Kidney (tissue), 14 donors: Measurements from ENCODE around the gene CASP2. TPM values are rescaled to one million over a fixed set of nuclear protein-coding genes. Genes with fewer than 3 reads are reported as not detected.

Source experiments
- DNase-seq, 5 donors: peaks; one replicate each; pipeline ENCODE4 v3.0.0-alpha.2; 2013 to 2020
- FAIRE-seq: peaks from 2 replicates; lab custom pipeline; 2012; peaks lifted over from hg19 to GRCh38; lab: Jason Lieb, UNC
- H3K27ac ChIP-seq, 2 donors: one replicate each; pipeline ENCODE4 v1.7.0; 2013; ENCODE audit warnings: low read depth in 2 of 2, low read length in 2 of 2, inconsistent platforms in 1 of 2
- H3K27me3 ChIP-seq: one replicate; pipeline ENCODE4 v1.7.1; 2013; ENCODE audit warnings: low read length, inconsistent platforms; ENCODE audit not compliant: control insufficient read depth, insufficient read depth
- H3K36me3 ChIP-seq, 3 donors: one replicate each; pipeline versions ENCODE4 v1.7.0 to v1.7.1; 2013; ENCODE audit warnings: low read length in 3 of 3, control low read depth in 1 of 3, inconsistent platforms in 1 of 3; ENCODE audit not compliant: insufficient read depth in 3 of 3, control insufficient read depth in 2 of 3
- H3K4me1 ChIP-seq, 3 donors: one replicate each; pipeline versions ENCODE4 v1.7.0 to v1.7.1; 2013; ENCODE audit warnings: low read length in 3 of 3, inconsistent platforms in 1 of 3, low read depth in 1 of 3; ENCODE audit not compliant: control insufficient read depth in 2 of 3, insufficient read depth in 2 of 3
- H3K4me3 ChIP-seq, 3 donors: one replicate each; pipeline versions ENCODE4 v1.7.0 to v1.8.1; 2013; ENCODE audit warnings: low read length in 3 of 3, control low read depth in 1 of 3, inconsistent platforms in 1 of 3
- H3K9ac ChIP-seq, 3 donors: one replicate each; pipeline versions ENCODE4 v1.7.0 to v1.7.1; 2013; ENCODE audit warnings: low read length in 3 of 3, control low read depth in 1 of 3, inconsistent platforms in 1 of 3
- H3K9me3 ChIP-seq, 3 donors: one replicate each; pipeline versions ENCODE4 v1.7.0 to v1.7.1; 2013; ENCODE audit warnings: low read length in 3 of 3, control low read depth in 1 of 3, inconsistent platforms in 1 of 3; ENCODE audit not compliant: control insufficient read depth in 2 of 3, insufficient read depth in 1 of 3
- intact Hi-C: fragments of 100-400 bp; cut with DNase I; formaldehyde crosslinking; loops from one replicate; pipeline ENCODE4 v1.11.1; 2022
- polyA plus RNA-seq: library from polyadenylated mRNA; stranded (reverse); fragments of 350-450 nt; fragmentation: Illumina TruSeq; extraction: RNeasy Lipid Tissue Mini Kit (QIAGEN cat#74804); gene quantifications from one replicate; pipeline ENCODE4 v1.2.3, GENCODE V29; 2014; ENCODE audit warnings: low read depth, low replicate concordance; ENCODE audit not compliant: insufficient read depth
- total RNA-seq: library from RNA; stranded (reverse); fragmentation: NEBNext Ultra II Directional; extraction: Animal tissue kit (Norgen Biotek cat#: 25700); gene quantifications from one replicate; pipeline ENCODE4 v1.2.1, GENCODE V29; 2021
- TF ChIP-seq, protein P1 (sequence below): IDR thresholded peaks from 3 replicates; pipeline ENCODE4 v1.5.1; 2012; ENCODE audit warnings: mild to moderate bottlenecking, moderate library complexity, borderline replicate concordance; ENCODE audit not compliant: insufficient read depth; ENCODE audit errors: extremely low read depth
- donor health status: control.
- donor health status: control.
- donor health status: control.
- donor health status: control.
- donor health status: control.
- donor health status: DM: yes; HTN: yes; CAD: no.
- donor health status: Normal renal cell carcinoma (clear cell type).

CASP2 gene
- total and polyA plus RNA-seq, 2 donors from 2014 or later, result 6.6 to 36.2 TPM

DNA sequence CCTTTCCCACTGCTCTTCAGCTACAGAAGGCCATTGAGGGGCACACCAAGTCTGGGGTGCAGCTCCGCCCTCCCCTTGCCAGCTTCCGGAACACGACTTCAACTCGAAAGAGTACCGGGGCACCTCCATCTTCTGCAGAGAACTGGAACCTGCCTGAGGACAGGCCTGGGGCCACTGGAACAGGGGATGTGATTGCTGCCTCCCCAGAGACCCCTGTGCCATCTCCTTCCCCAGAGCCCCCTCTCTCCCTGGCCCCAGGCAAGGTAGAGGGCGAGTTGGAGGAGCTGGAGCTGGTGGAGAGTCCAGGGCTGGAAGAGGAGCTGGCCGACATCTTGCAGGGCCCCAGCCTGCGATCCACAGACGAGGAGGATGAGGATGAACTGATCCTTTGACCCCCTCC lies 63.4 kb downstream of the CASP2 start:
- Histone ChIP-seq H3K27ac (no peak overlapping the region), H3K4me3 (no peak overlapping the region), H3K9me3 (no peaks in the 10 kb centered on the region), H3K9ac (no peak overlapping the region), H3K27me3 (no peaks in the 10 kb centered on the region), H3K4me1 (no peaks in the 10 kb centered on the region), H3K36me3 (no peaks in the 10 kb centered on the region)
- FAIRE-seq (no peak), DNase-seq (no peak)
- intact Hi-C loops, result no loop called here
- TF ChIP-seq, protein P1, sequence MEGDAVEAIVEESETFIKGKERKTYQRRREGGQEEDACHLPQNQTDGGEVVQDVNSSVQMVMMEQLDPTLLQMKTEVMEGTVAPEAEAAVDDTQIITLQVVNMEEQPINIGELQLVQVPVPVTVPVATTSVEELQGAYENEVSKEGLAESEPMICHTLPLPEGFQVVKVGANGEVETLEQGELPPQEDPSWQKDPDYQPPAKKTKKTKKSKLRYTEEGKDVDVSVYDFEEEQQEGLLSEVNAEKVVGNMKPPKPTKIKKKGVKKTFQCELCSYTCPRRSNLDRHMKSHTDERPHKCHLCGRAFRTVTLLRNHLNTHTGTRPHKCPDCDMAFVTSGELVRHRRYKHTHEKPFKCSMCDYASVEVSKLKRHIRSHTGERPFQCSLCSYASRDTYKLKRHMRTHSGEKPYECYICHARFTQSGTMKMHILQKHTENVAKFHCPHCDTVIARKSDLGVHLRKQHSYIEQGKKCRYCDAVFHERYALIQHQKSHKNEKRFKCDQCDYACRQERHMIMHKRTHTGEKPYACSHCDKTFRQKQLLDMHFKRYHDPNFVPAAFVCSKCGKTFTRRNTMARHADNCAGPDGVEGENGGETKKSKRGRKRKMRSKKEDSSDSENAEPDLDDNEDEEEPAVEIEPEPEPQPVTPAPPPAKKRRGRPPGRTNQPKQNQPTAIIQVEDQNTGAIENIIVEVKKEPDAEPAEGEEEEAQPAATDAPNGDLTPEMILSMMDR, result no peak

- intact Hi-C loops, result no loop called here
- Histone ChIP-seq H3K4me1 (no peaks in the 10 kb centered on the region), H3K27ac (no peak overlapping the region), H3K27me3 (no peaks in the 10 kb centered on the region), H3K4me3 (no peak overlapping the region), H3K36me3 (no peaks in the 10 kb centered on the region), H3K9ac (no peak overlapping the region), H3K9me3 (no peaks in the 10 kb centered on the region)
- DNase-seq (peak in 1 of 5 donors; percentile 9), FAIRE-seq (no peak)
- TF ChIP-seq, protein P1, result no peak
These were observed 64.4 kb downstream of the CASP2 start for GRCh38 chr7:143352531-143353002.

GRCh38 chr7:143354376-143354775 lies 66.2 kb downstream of the CASP2 start:
- no peaks in the 10 kb centered on the region for H3K9me3 ChIP-seq
- H3K4me3 ChIP-seq, result no peak overlapping the region
- no peaks in the 10 kb centered on the region for H3K27me3 ChIP-seq
- TF ChIP-seq, protein P1, result no peak
- FAIRE-seq (no peak), DNase-seq (no peak)
- H3K36me3 ChIP-seq, result no peaks in the 10 kb centered on the region
- no peak overlapping the region for H3K9ac ChIP-seq
- intact Hi-C loops, result no loop called here
- no peaks in the 10 kb centered on the region for H3K4me1 ChIP-seq
- no peak overlapping the region for H3K27ac ChIP-seq

- no peaks in the 10 kb centered on the region for H3K36me3 ChIP-seq
- intact Hi-C loops, result no loop called here
- TF ChIP-seq, protein P1, result no peak
- no peaks in the 10 kb centered on the region for H3K9me3 ChIP-seq
- no peak overlapping the region for H3K4me3 ChIP-seq
- H3K9ac ChIP-seq, result no peak overlapping the region
- H3K4me1 ChIP-seq, result no peaks in the 10 kb centered on the region
- no peak for DNase-seq
- FAIRE-seq, result no peak
- no peaks in the 10 kb centered on the region for H3K27me3 ChIP-seq
- H3K27ac ChIP-seq, result no peak overlapping the region
These were observed 66.8 kb downstream of the CASP2 start for GRCh38 chr7:143354965-143355364.
